Neural crest cell (in vitro differentiated cells): ENCODE data around the gene LIX1. TPM values are rescaled to one million over a fixed set of nuclear protein-coding genes. Genes with fewer than 3 reads are reported as not detected.

Experiments used
- DNase-seq: peaks from one replicate; pipeline ENCODE4 v3.0.0; 2021; ENCODE audit warnings: low read depth, mixed read lengths, low spot score
- H3K27ac Mint-ChIP-seq: one replicate; pipeline ENCODE4 v1.8.0; 2021; ENCODE audit warnings: mild to moderate bottlenecking, mixed read lengths; ENCODE audit not compliant: unreplicated experiment
- H3K27me3 Mint-ChIP-seq: 2 replicates; pipeline ENCODE4 v1.8.0; 2021; ENCODE audit warnings: low read depth, mild to moderate bottlenecking, mixed read lengths
- H3K36me3 Mint-ChIP-seq: 2 replicates; pipeline ENCODE4 v1.8.0; 2021; ENCODE audit warnings: low read depth, mild to moderate bottlenecking, mixed read lengths
- H3K4me1 Mint-ChIP-seq: 2 replicates; pipeline ENCODE4 v1.8.0; 2021; ENCODE audit warnings: mixed read lengths
- H3K4me3 Mint-ChIP-seq: one replicate; pipeline ENCODE4 v1.8.0; 2021; ENCODE audit warnings: mild to moderate bottlenecking, mixed read lengths
- H3K9me3 Mint-ChIP-seq: 2 replicates; pipeline ENCODE4 v1.8.0; 2021; ENCODE audit warnings: mixed read lengths
- CTCF ChIP-seq: fragments of 200-600 bp; sonication (generic); conservative IDR thresholded peaks from 2 replicates; pipeline ENCODE4 v1.5.0; 2021; ENCODE audit warnings: antibody characterized with exemption, mild to moderate bottlenecking
- total RNA-seq: library from RNA; stranded (reverse); gene quantifications from 2 replicates; pipeline ENCODE4 v1.2.1, GENCODE V29; 2021

Gene LIX1
- total RNA-seq, 1 donor from 2014 or later: 19.7 TPM

GRCh38 chr5:97165726-97166125, 23.3 kb upstream of the LIX1 start:
- Mint-ChIP-seq H3K9me3 (no peaks in the 10 kb centered on the region), H3K4me3 (no peak overlapping the region), H3K36me3 (peaks cover 9% of the 10 kb centered on the region), H3K27ac (no peak overlapping the region), H3K4me1 (no peaks in the 10 kb centered on the region), H3K27me3 (no peaks in the 10 kb centered on the region)
- DNase-seq: no peak
- TF ChIP-seq CTCF: no peak

- H3K4me1 Mint-ChIP-seq: no peaks in the 10 kb centered on the region
- no peak overlapping the region for H3K4me3 Mint-ChIP-seq
- TF ChIP-seq CTCF: no peak
- DNase-seq: no peak
- no peaks in the 10 kb centered on the region for H3K27me3 Mint-ChIP-seq
- H3K9me3 Mint-ChIP-seq: no peaks in the 10 kb centered on the region
- no peak overlapping the region for H3K27ac Mint-ChIP-seq
- peaks cover 11% of the 10 kb centered on the region for H3K36me3 Mint-ChIP-seq
These were observed 22.4 kb upstream of the LIX1 start for GRCh38 chr5:97164846-97165245.

GRCh38 chr5:97163790-97164285, 21.4 kb upstream of the LIX1 start:
- Mint-ChIP-seq H3K27me3 (no peaks in the 10 kb centered on the region), H3K4me1 (no peaks in the 10 kb centered on the region), H3K36me3 (peaks cover 14% of the 10 kb centered on the region), H3K4me3 (no peak overlapping the region), H3K9me3 (no peaks in the 10 kb centered on the region), H3K27ac (no peak overlapping the region)
- no peak for TF ChIP-seq CTCF
- no peak for DNase-seq

GRCh38 chr5:97163360-97163764, 21.0 kb upstream of the LIX1 start:
- no peaks in the 10 kb centered on the region for H3K27me3 Mint-ChIP-seq

GRCh38 chr5:97162045-97162444, 19.6 kb upstream of the LIX1 start:
- no peak overlapping the region for H3K4me3 Mint-ChIP-seq
- no peaks in the 10 kb centered on the region for H3K27me3 Mint-ChIP-seq
- peaks cover 7% of the 10 kb centered on the region for H3K9me3 Mint-ChIP-seq
- H3K27ac Mint-ChIP-seq: no peak overlapping the region
- DNase-seq: peak; percentile 79
- peak; percentile 95 for TF ChIP-seq CTCF
- H3K36me3 Mint-ChIP-seq: peaks cover 22% of the 10 kb centered on the region
- H3K4me1 Mint-ChIP-seq: no peaks in the 10 kb centered on the region

More at GRCh38 chr5:97163360-97163764, 21.0 kb upstream of the LIX1 start:
- no peak overlapping the region for H3K27ac Mint-ChIP-seq
- H3K4me1 Mint-ChIP-seq: no peaks in the 10 kb centered on the region
- no peak overlapping the region for H3K4me3 Mint-ChIP-seq
- no peaks in the 10 kb centered on the region for H3K9me3 Mint-ChIP-seq
- no peak for DNase-seq
- peaks cover 17% of the 10 kb centered on the region for H3K36me3 Mint-ChIP-seq
- peak; percentile 79 for TF ChIP-seq CTCF
